ENCODE data around the gene GUCY1A2. TPM values are rescaled to one million over a fixed set of nuclear protein-coding genes. Genes with fewer than 3 reads are reported as not detected.

GUCY1A2 gene
- total RNA-seq, 1 donor from 2014 or later: not detected

- Mint-ChIP-seq H3K27ac (no peak overlapping the region), H3K4me3 (no peak overlapping the region), H3K4me1 (no peaks in the 10 kb centered on the region), H3K9me3 (peaks cover 2% of the 10 kb centered on the region), H3K27me3 (no peaks in the 10 kb centered on the region), H3K36me3 (ENCODE audit: low read depth) (no peaks in the 10 kb centered on the region)
- no peak for DNase-seq
- intact Hi-C loops (cut with micrococcal nuclease): no loop called here
Observed at GRCh38 chr11:106763501-106763900, 254.8 kb downstream of the GUCY1A2 start.

GRCh38 chr11:106761745-106762144, 256.5 kb downstream of the GUCY1A2 start:
- Mint-ChIP-seq H3K27me3 (no peaks in the 10 kb centered on the region), H3K9me3 (peaks cover 5% of the 10 kb centered on the region), H3K4me1 (no peaks in the 10 kb centered on the region), H3K27ac (no peak overlapping the region), H3K36me3 (ENCODE audit: low read depth) (no peaks in the 10 kb centered on the region), H3K4me3 (no peak overlapping the region)
- intact Hi-C loops (cut with micrococcal nuclease): no loop called here
- no peak for DNase-seq

GRCh38 chr11:106761240-106761639, 257.0 kb downstream of the GUCY1A2 start:
- Mint-ChIP-seq H3K4me1 (no peaks in the 10 kb centered on the region), H3K36me3 (ENCODE audit: low read depth) (no peaks in the 10 kb centered on the region), H3K27ac (no peak overlapping the region), H3K27me3 (no peaks in the 10 kb centered on the region), H3K9me3 (peaks cover 6% of the 10 kb centered on the region), H3K4me3 (no peak overlapping the region)
- intact Hi-C loops (cut with micrococcal nuclease): no loop called here
- DNase-seq: no peak

GRCh38 chr11:106748059-106748458, 270.2 kb downstream of the GUCY1A2 start:
- H3K9me3 Mint-ChIP-seq: peaks cover 3% of the 10 kb centered on the region
- H3K36me3 Mint-ChIP-seq (ENCODE audit: low read depth): no peaks in the 10 kb centered on the region

GRCh38 chr11:106745941-106746340, 272.3 kb downstream of the GUCY1A2 start:
- no peak for DNase-seq
- H3K4me1 Mint-ChIP-seq: no peaks in the 10 kb centered on the region
- no peaks in the 10 kb centered on the region for H3K27me3 Mint-ChIP-seq
- no peak overlapping the region for H3K4me3 Mint-ChIP-seq
- no peak overlapping the region for H3K27ac Mint-ChIP-seq
- intact Hi-C loops (cut with micrococcal nuclease): no loop called here
- H3K9me3 Mint-ChIP-seq: no peaks in the 10 kb centered on the region
- H3K36me3 Mint-ChIP-seq (ENCODE audit: low read depth): no peaks in the 10 kb centered on the region

More at GRCh38 chr11:106748059-106748458, 270.2 kb downstream of the GUCY1A2 start:
- intact Hi-C loops (cut with micrococcal nuclease): no loop called here
- no peak overlapping the region for H3K4me3 Mint-ChIP-seq
- H3K4me1 Mint-ChIP-seq: no peaks in the 10 kb centered on the region
- no peak for DNase-seq
- H3K27me3 Mint-ChIP-seq: no peaks in the 10 kb centered on the region
- no peak overlapping the region for H3K27ac Mint-ChIP-seq

GRCh38 chr11:106733635-106734034, 284.6 kb downstream of the GUCY1A2 start:
- Mint-ChIP-seq H3K27me3 (no peaks in the 10 kb centered on the region), H3K4me1 (no peaks in the 10 kb centered on the region), H3K4me3 (no peak overlapping the region), H3K27ac (no peak overlapping the region), H3K9me3 (peaks cover 4% of the 10 kb centered on the region), H3K36me3 (ENCODE audit: low read depth) (no peaks in the 10 kb centered on the region)
- DNase-seq: no peak
- intact Hi-C loops (cut with micrococcal nuclease): no loop called here

- Mint-ChIP-seq H3K4me1 (no peaks in the 10 kb centered on the region), H3K27me3 (no peaks in the 10 kb centered on the region)
Observed at GRCh38 chr11:106728859-106729258, 289.4 kb downstream of the GUCY1A2 start.

GRCh38 chr11:106728379-106728778, 289.9 kb downstream of the GUCY1A2 start:
- Mint-ChIP-seq H3K36me3 (ENCODE audit: low read depth) (no peaks in the 10 kb centered on the region), H3K4me1 (no peaks in the 10 kb centered on the region), H3K27ac (no peak overlapping the region), H3K27me3 (no peaks in the 10 kb centered on the region), H3K9me3 (no peaks in the 10 kb centered on the region), H3K4me3 (no peak overlapping the region)
- intact Hi-C loops (cut with micrococcal nuclease): no loop called here
- no peak for DNase-seq

More at GRCh38 chr11:106728859-106729258, 289.4 kb downstream of the GUCY1A2 start:
- no peaks in the 10 kb centered on the region for H3K36me3 Mint-ChIP-seq (ENCODE audit: low read depth)
- no peak overlapping the region for H3K4me3 Mint-ChIP-seq
- no peaks in the 10 kb centered on the region for H3K9me3 Mint-ChIP-seq
- DNase-seq: no peak
- H3K27ac Mint-ChIP-seq: no peak overlapping the region
- intact Hi-C loops (cut with micrococcal nuclease): no loop called here

- intact Hi-C loops (cut with micrococcal nuclease): no loop called here
- Mint-ChIP-seq H3K4me1 (no peaks in the 10 kb centered on the region), H3K36me3 (ENCODE audit: low read depth) (no peaks in the 10 kb centered on the region)
Observed at GRCh38 chr11:106727256-106727655, 291.0 kb downstream of the GUCY1A2 start.

GRCh38 chr11:106724293-106724892, 293.9 kb downstream of the GUCY1A2 start:
- no peaks in the 10 kb centered on the region for H3K27me3 Mint-ChIP-seq
- H3K36me3 Mint-ChIP-seq (ENCODE audit: low read depth): no peaks in the 10 kb centered on the region
- H3K9me3 Mint-ChIP-seq: no peaks in the 10 kb centered on the region
- intact Hi-C loops (cut with micrococcal nuclease): no loop called here
- H3K4me1 Mint-ChIP-seq: no peaks in the 10 kb centered on the region
- H3K4me3 Mint-ChIP-seq: no peak overlapping the region
- no peak overlapping the region for H3K27ac Mint-ChIP-seq
- DNase-seq: no peak

More at GRCh38 chr11:106727256-106727655, 291.0 kb downstream of the GUCY1A2 start:
- no peak for DNase-seq
- H3K9me3 Mint-ChIP-seq: no peaks in the 10 kb centered on the region
- H3K27me3 Mint-ChIP-seq: no peaks in the 10 kb centered on the region
- no peak overlapping the region for H3K27ac Mint-ChIP-seq
- H3K4me3 Mint-ChIP-seq: no peak overlapping the region

GRCh38 chr11:106723071-106723470, 295.2 kb downstream of the GUCY1A2 start:
- no peak for DNase-seq
- Mint-ChIP-seq H3K27me3 (no peaks in the 10 kb centered on the region), H3K27ac (no peak overlapping the region), H3K4me3 (no peak overlapping the region), H3K36me3 (ENCODE audit: low read depth) (no peaks in the 10 kb centered on the region), H3K9me3 (no peaks in the 10 kb centered on the region), H3K4me1 (no peaks in the 10 kb centered on the region)
- intact Hi-C loops (cut with micrococcal nuclease): no loop called here

- DNase-seq: no peak
- intact Hi-C loops (cut with micrococcal nuclease): no loop called here
- Mint-ChIP-seq H3K36me3 (ENCODE audit: low read depth) (no peaks in the 10 kb centered on the region), H3K27ac (no peak overlapping the region), H3K9me3 (no peaks in the 10 kb centered on the region), H3K4me1 (no peaks in the 10 kb centered on the region), H3K27me3 (no peaks in the 10 kb centered on the region), H3K4me3 (no peak overlapping the region)
Observed at GRCh38 chr11:106717222-106717621, 301.1 kb downstream of the GUCY1A2 start.

- intact Hi-C loops (cut with micrococcal nuclease): no loop called here
- no peaks in the 10 kb centered on the region for H3K36me3 Mint-ChIP-seq (ENCODE audit: low read depth)
- no peak overlapping the region for H3K27ac Mint-ChIP-seq
- no peaks in the 10 kb centered on the region for H3K4me1 Mint-ChIP-seq
- no peak for DNase-seq
- no peaks in the 10 kb centered on the region for H3K9me3 Mint-ChIP-seq
- no peaks in the 10 kb centered on the region for H3K27me3 Mint-ChIP-seq
- H3K4me3 Mint-ChIP-seq: no peak overlapping the region
Observed at GRCh38 chr11:106714199-106714598, 304.1 kb downstream of the GUCY1A2 start.

- Mint-ChIP-seq H3K9me3 (no peaks in the 10 kb centered on the region), H3K27me3 (no peaks in the 10 kb centered on the region), H3K27ac (no peak overlapping the region), H3K36me3 (ENCODE audit: low read depth) (no peaks in the 10 kb centered on the region), H3K4me1 (no peaks in the 10 kb centered on the region), H3K4me3 (no peak overlapping the region)
- intact Hi-C loops (cut with micrococcal nuclease): no loop called here
- no peak for DNase-seq
Observed at GRCh38 chr11:106708348-106708747, 309.9 kb downstream of the GUCY1A2 start.

- DNase-seq: no peak
- Mint-ChIP-seq H3K4me1 (no peaks in the 10 kb centered on the region), H3K27me3 (no peaks in the 10 kb centered on the region), H3K27ac (no peak overlapping the region), H3K4me3 (no peak overlapping the region), H3K9me3 (no peaks in the 10 kb centered on the region), H3K36me3 (ENCODE audit: low read depth) (no peaks in the 10 kb centered on the region)
- intact Hi-C loops (cut with micrococcal nuclease): no loop called here
Observed at GRCh38 chr11:106706355-106706754, 311.9 kb downstream of the GUCY1A2 start.

Data from activated CD4-positive, alpha-beta T cell treated with anti-CD3 and anti-CD28 coated beads, Interleukin-2, amount 10 ng/mL, durations not matched to agents 24 days and 14 days (primary cell).